NCI-H1092 (cell line): ENCODE data around the gene IFIT1B.
"Not testable (repeated sequence)": the region's sequence is repeated elsewhere in the genome, so short reads cannot be mapped to it uniquely, and the experiment has no call there.

Experiments used
- DNase-seq: peaks from one replicate; lab custom pipeline; 2025; lab: John Stamatoyannopoulos, UW

The IFIT1B gene

GRCh38 chr10:89382757-89383156 lies 4.9 kb downstream of the IFIT1B start:
- no peak for DNase-seq

- no peak for DNase-seq
Measured at GRCh38 chr10:89384474-89385340, 6.9 kb downstream of the IFIT1B start.

- DNase-seq, result no peak
Measured at GRCh38 chr10:89388806-89389205, 10.9 kb downstream of the IFIT1B start.

- no peak for DNase-seq
Measured at GRCh38 chr10:89389254-89389653, 11.4 kb downstream of the IFIT1B start.

- no peak for DNase-seq
Measured at GRCh38 chr10:89390476-89391225, 12.8 kb downstream of the IFIT1B start.

GRCh38 chr10:89391226-89391576 lies 13.3 kb downstream of the IFIT1B start:
- not testable (repeated sequence) for DNase-seq

GRCh38 chr10:89391907-89392756 lies 14.3 kb downstream of the IFIT1B start, which contains the start of gene IFIT1:
Gene IFIT1, plus strand, starts transcription at chr10:89392623. Its CDS starts 90 bp downstream, at chr10:89392713.
- no peak for DNase-seq

GRCh38 chr10:89392974-89393373 lies 15.1 kb downstream of the IFIT1B start:
- DNase-seq, result no peak

- DNase-seq, result no peak
Measured at GRCh38 chr10:89393898-89394297, 16.0 kb downstream of the IFIT1B start.

GRCh38 chr10:89395141-89395540 lies 17.3 kb downstream of the IFIT1B start:
- DNase-seq, result no peak

GRCh38 chr10:89398003-89398749 lies 20.3 kb downstream of the IFIT1B start:
- no peak for DNase-seq

- DNase-seq, result no peak
Measured at GRCh38 chr10:89399956-89400355, 22.1 kb downstream of the IFIT1B start.

- DNase-seq, result no peak
Measured at GRCh38 chr10:89403043-89403442, 25.2 kb downstream of the IFIT1B start.

GRCh38 chr10:89404104-89405047 lies 26.5 kb downstream of the IFIT1B start:
- no peak for DNase-seq

- not testable (repeated sequence) for DNase-seq
Measured at GRCh38 chr10:89406178-89406577, 28.3 kb downstream of the IFIT1B start.

GRCh38 chr10:89407792-89408191 lies 29.9 kb downstream of the IFIT1B start:
- not testable (repeated sequence) for DNase-seq

- not testable (repeated sequence) for DNase-seq
Measured at GRCh38 chr10:89409282-89409681, 31.4 kb downstream of the IFIT1B start.

- not testable (repeated sequence) for DNase-seq
Measured at GRCh38 chr10:89410551-89410950, 32.7 kb downstream of the IFIT1B start.

GRCh38 chr10:89411135-89411534 lies 33.3 kb downstream of the IFIT1B start:
- DNase-seq, result not testable (repeated sequence)

GRCh38 chr10:89412276-89412675 lies 34.4 kb downstream of the IFIT1B start:
- not testable (repeated sequence) for DNase-seq
